HEK293 (cell line): ENCODE data around the gene NLE1.

Experiments used
- GLIS2 ChIP-seq: fragments of 450-650 bp; formaldehyde crosslinking; IDR thresholded peaks from 2 replicates; pipeline ENCODE4 v1.5.1; 2016; ENCODE audit warnings: missing biosample characterization, missing genetic modification characterization
- KLF17 ChIP-seq: fragments of 450-650 bp; formaldehyde crosslinking; IDR thresholded peaks from 2 replicates; pipeline ENCODE4 v1.5.1; 2016; ENCODE audit warnings: missing biosample characterization, missing genetic modification characterization
- PRDM10 ChIP-seq: fragments of 450-650 bp; formaldehyde crosslinking; IDR thresholded peaks from 2 replicates; pipeline ENCODE4 v1.5.1; 2016; ENCODE audit warnings: missing biosample characterization, missing genetic modification characterization
- SCRT2 ChIP-seq: fragments of 450-650 bp; formaldehyde crosslinking; IDR thresholded peaks from 2 replicates; pipeline ENCODE4 v1.5.1; 2016; ENCODE audit warnings: missing biosample characterization, missing genetic modification characterization
- YY1 ChIP-seq: fragments of 450-650 bp; formaldehyde crosslinking; IDR thresholded peaks from 2 replicates; pipeline ENCODE4 v1.5.1; 2018; ENCODE audit warnings: missing biosample characterization, missing genetic modification characterization
- ZBTB17 ChIP-seq: fragments of 450-650 bp; formaldehyde crosslinking; IDR thresholded peaks from 2 replicates; pipeline ENCODE4 v1.5.1; 2016; ENCODE audit warnings: missing biosample characterization, missing genetic modification characterization
- ZBTB26 ChIP-seq: fragments of 450-650 bp; formaldehyde crosslinking; optimal IDR thresholded peaks from 2 replicates; pipeline ENCODE3; 2016; ENCODE audit warnings: missing biosample characterization, mild to moderate bottlenecking, missing genetic modification characterization
- ZNF221 ChIP-seq: fragments of 450-650 bp; formaldehyde crosslinking; IDR thresholded peaks from 2 replicates; pipeline ENCODE4 v1.5.1; 2017; ENCODE audit warnings: missing biosample characterization, missing genetic modification characterization, borderline replicate concordance
- ZNF24 ChIP-seq: fragments of 450-650 bp; formaldehyde crosslinking; IDR thresholded peaks from 2 replicates; pipeline ENCODE4 v1.5.1; 2016; ENCODE audit warnings: missing biosample characterization, missing genetic modification characterization
- ZNF26 ChIP-seq: fragments of 450-650 bp; formaldehyde crosslinking; IDR thresholded peaks from 2 replicates; pipeline ENCODE4 v1.5.1; 2016; ENCODE audit warnings: missing biosample characterization, missing genetic modification characterization
- ZNF398 ChIP-seq: fragments of 450-650 bp; formaldehyde crosslinking; IDR thresholded peaks from 2 replicates; pipeline ENCODE4 v1.5.1; 2017; ENCODE audit warnings: missing biosample characterization, missing genetic modification characterization
- ZNF416 ChIP-seq: fragments of 450-650 bp; formaldehyde crosslinking; IDR thresholded peaks from 2 replicates; pipeline ENCODE4 v1.5.1; 2016; ENCODE audit warnings: missing biosample characterization, missing genetic modification characterization
- ZNF621 ChIP-seq: fragments of 450-650 bp; formaldehyde crosslinking; IDR thresholded peaks from 2 replicates; pipeline ENCODE4 v1.5.1; 2017; ENCODE audit warnings: missing biosample characterization, missing genetic modification characterization
- ZNF76 ChIP-seq: fragments of 450-650 bp; formaldehyde crosslinking; IDR thresholded peaks from 2 replicates; pipeline ENCODE4; 2016; ENCODE audit warnings: low read depth, missing biosample characterization, missing genetic modification characterization, borderline replicate concordance
- ZSCAN16 ChIP-seq: fragments of 450-650 bp; formaldehyde crosslinking; IDR thresholded peaks from 2 replicates; pipeline ENCODE4 v1.5.1; 2016; ENCODE audit warnings: missing biosample characterization, missing genetic modification characterization
- TF ChIP-seq, protein P1 (sequence below): fragments of 450-650 bp; formaldehyde crosslinking; IDR thresholded peaks from 2 replicates; pipeline ENCODE4 v1.5.1; 2016; ENCODE audit warnings: missing biosample characterization, missing genetic modification characterization
- TF ChIP-seq, protein P2 (sequence below): fragments of 450-650 bp; formaldehyde crosslinking; conservative IDR thresholded peaks from 2 replicates; pipeline ENCODE4 v1.5.1; 2016; ENCODE audit warnings: low read depth, missing biosample characterization, missing genetic modification characterization
- TF ChIP-seq, protein P3 (sequence below): fragments of 450-650 bp; formaldehyde crosslinking; IDR thresholded peaks from 2 replicates; pipeline ENCODE4 v1.5.1; 2016; ENCODE audit warnings: missing biosample characterization, missing genetic modification characterization, low read depth
- TF ChIP-seq, protein P4 (sequence below): fragments of 450-650 bp; formaldehyde crosslinking; IDR thresholded peaks from 2 replicates; pipeline ENCODE4; 2016; ENCODE audit warnings: missing biosample characterization, missing genetic modification characterization

The NLE1 gene

GRCh38 chr17:35089586-35090296 lies 52.4 kb downstream of the NLE1 start (continued):
- TF ChIP-seq PRDM10, result peak; percentile 85
- TF ChIP-seq ZBTB17 (tag by site-specific recombination), result peak; percentile 36; the same call in 1 of the 2 replicates
- TF ChIP-seq ZNF621 (tag by site-specific recombination), result no peak
- TF ChIP-seq, protein P1, sequence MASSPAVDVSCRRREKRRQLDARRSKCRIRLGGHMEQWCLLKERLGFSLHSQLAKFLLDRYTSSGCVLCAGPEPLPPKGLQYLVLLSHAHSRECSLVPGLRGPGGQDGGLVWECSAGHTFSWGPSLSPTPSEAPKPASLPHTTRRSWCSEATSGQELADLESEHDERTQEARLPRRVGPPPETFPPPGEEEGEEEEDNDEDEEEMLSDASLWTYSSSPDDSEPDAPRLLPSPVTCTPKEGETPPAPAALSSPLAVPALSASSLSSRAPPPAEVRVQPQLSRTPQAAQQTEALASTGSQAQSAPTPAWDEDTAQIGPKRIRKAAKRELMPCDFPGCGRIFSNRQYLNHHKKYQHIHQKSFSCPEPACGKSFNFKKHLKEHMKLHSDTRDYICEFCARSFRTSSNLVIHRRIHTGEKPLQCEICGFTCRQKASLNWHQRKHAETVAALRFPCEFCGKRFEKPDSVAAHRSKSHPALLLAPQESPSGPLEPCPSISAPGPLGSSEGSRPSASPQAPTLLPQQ (tag by site-specific recombination), result no peak
- peak; percentile 10 for TF ChIP-seq ZBTB26 (tag by site-specific recombination)
- no peak for TF ChIP-seq ZNF398 (tag by site-specific recombination)
- no peak for TF ChIP-seq ZNF26 (tag by site-specific recombination)
- TF ChIP-seq YY1 (tag by site-specific recombination), result no peak
- no peak for TF ChIP-seq ZNF24 (tag by site-specific recombination)
- TF ChIP-seq ZSCAN16 (tag by site-specific recombination), result no peak
- no peak for TF ChIP-seq ZNF221 (tag by site-specific recombination)
- TF ChIP-seq ZNF76 (tag by site-specific recombination), result no peak
- no peak for TF ChIP-seq ZNF416 (tag by site-specific recombination)
- TF ChIP-seq KLF17 (tag by site-specific recombination), result no peak
- TF ChIP-seq, protein P2, sequence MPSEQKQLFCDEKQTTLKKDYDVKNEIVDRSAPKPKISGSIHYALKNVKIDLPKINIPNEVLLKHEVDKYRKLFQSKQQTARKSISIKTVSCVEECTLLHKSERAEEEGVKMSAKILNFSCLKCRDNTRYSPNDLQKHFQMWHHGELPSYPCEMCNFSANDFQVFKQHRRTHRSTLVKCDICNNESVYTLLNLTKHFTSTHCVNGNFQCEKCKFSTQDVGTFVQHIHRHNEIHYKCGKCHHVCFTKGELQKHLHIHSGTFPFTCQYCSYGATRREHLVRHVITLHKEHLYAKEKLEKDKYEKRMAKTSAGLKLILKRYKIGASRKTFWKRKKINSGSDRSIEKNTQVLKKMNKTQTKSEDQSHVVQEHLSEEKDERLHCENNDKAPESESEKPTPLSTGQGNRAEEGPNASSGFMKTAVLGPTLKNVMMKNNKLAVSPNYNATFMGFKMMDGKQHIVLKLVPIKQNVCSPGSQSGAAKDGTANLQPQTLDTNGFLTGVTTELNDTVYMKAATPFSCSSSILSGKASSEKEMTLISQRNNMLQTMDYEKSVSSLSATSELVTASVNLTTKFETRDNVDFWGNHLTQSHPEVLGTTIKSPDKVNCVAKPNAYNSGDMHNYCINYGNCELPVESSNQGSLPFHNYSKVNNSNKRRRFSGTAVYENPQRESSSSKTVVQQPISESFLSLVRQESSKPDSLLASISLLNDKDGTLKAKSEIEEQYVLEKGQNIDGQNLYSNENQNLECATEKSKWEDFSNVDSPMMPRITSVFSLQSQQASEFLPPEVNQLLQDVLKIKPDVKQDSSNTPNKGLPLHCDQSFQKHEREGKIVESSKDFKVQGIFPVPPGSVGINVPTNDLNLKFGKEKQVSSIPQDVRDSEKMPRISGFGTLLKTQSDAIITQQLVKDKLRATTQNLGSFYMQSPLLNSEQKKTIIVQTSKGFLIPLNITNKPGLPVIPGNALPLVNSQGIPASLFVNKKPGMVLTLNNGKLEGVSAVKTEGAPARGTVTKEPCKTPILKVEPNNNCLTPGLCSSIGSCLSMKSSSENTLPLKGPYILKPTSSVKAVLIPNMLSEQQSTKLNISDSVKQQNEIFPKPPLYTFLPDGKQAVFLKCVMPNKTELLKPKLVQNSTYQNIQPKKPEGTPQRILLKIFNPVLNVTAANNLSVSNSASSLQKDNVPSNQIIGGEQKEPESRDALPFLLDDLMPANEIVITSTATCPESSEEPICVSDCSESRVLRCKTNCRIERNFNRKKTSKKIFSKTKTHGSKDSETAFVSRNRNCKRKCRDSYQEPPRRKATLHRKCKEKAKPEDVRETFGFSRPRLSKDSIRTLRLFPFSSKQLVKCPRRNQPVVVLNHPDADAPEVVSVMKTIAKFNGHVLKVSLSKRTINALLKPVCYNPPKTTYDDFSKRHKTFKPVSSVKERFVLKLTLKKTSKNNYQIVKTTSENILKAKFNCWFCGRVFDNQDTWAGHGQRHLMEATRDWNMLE (tag by site-specific recombination), result no peak
- TF ChIP-seq, protein P3, sequence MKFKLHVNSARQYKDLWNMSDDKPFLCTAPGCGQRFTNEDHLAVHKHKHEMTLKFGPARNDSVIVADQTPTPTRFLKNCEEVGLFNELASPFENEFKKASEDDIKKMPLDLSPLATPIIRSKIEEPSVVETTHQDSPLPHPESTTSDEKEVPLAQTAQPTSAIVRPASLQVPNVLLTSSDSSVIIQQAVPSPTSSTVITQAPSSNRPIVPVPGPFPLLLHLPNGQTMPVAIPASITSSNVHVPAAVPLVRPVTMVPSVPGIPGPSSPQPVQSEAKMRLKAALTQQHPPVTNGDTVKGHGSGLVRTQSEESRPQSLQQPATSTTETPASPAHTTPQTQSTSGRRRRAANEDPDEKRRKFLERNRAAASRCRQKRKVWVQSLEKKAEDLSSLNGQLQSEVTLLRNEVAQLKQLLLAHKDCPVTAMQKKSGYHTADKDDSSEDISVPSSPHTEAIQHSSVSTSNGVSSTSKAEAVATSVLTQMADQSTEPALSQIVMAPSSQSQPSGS (tag by site-specific recombination), result no peak
- peak; percentile 6; the same call in 1 of the 2 replicates for TF ChIP-seq GLIS2
- TF ChIP-seq, protein P4, sequence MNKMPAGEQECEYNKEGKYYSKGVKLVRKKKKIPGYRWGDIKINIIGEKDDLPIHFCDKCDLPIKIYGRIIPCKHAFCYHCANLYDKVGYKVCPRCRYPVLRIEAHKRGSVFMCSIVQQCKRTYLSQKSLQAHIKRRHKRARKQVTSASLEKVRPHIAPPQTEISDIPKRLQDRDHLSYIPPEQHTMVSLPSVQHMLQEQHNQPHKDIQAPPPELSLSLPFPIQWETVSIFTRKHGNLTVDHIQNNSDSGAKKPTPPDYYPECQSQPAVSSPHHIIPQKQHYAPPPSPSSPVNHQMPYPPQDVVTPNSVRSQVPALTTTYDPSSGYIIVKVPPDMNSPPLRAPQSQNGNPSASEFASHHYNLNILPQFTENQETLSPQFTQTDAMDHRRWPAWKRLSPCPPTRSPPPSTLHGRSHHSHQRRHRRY (tag by site-specific recombination), result no peak
- TF ChIP-seq SCRT2 (tag by site-specific recombination), result no peak
